ENCODE measurements around the gene MAP10. TPM values are rescaled to one million over a fixed set of nuclear protein-coding genes. Genes with fewer than 3 reads are reported as not detected.

Gene MAP10, protein sequence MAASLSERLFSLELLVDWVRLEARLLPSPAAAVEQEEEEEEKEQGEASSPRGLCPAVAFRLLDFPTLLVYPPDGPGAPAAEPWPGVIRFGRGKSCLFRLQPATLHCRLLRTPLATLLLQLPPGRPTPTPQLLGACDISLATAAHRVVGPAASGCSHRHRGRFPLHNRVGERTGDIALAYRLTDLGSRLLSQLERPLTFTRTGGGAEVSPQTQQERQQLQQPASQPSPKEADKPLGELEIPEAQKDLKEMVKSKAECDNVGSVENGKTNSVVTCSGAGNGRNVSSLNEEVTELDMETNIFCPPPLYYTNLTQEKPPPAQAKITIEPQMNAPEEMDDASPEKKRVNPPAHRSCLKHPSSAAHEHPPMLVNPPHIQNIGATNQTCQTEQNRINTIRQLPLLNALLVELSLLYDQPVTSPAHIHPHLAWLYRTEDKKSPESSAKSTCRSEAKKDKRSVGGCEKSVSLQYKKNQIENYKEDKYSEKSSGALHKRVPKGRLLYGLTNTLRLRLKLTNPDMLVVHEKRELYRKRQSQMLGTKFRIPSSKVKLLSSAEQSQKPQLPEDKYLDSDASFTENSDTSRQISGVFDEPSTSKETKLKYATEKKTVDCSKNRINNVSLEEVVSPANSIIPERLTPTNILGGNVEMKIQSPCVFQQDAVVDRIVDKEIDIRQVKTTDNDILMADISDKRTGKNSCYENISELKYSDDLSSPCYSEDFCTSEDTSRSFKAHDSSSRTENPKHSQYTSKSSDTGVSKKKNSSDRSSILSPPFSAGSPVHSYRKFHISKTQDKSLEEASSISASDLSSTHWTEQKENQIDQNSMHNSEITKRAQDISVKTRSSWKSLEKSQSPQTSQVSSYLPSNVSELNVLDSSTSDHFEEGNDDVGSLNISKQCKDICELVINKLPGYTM
- total RNA-seq (2021) = 1.2 and 1.3 TPM in 2 replicates
- long read RNA-seq, transcript MAP10-201 (1 exons, 3,516 nt) = major isoform, 14 of 14 reads
- long read RNA-seq, partial matches to known transcripts = 0 of 14 reads
- long read RNA-seq, other reads (novel, unspliced or antisense) = 0 of 14 reads

DNA sequence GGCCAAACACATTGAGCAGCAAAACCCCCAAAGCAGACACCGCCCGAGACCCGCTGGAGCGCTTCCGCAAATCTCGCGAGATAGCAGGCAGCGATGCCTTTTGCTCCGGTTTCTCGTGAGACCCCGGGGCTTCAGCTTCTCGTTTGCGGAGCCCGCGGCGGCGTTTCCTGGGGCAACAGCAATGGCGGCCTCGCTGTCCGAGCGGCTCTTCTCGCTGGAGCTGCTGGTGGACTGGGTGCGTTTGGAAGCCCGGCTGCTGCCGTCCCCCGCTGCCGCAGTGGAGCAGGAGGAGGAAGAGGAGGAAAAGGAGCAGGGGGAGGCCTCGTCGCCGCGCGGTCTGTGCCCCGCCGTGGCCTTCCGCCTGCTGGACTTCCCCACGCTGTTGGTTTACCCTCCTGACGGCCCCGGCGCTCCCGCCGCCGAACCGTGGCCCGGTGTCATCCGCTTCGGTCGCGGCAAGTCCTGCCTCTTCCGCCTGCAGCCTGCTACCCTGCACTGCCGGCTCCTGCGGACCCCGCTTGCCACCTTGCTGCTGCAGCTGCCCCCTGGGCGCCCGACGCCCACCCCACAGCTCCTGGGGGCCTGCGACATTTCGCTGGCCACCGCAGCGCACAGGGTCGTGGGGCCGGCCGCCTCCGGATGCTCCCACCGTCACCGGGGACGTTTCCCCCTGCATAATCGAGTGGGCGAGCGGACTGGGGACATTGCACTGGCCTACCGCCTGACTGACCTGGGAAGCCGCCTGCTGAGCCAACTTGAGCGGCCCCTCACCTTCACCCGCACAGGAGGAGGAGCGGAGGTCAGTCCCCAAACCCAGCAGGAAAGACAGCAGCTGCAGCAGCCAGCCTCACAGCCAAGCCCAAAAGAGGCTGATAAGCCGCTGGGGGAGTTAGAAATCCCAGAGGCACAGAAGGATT is at the start of gene MAP10:
TSS of gene MAP10 (plus strand) at position 148 of the 917 bp plus-strand sequence. CDS start at position 182, 34 bp downstream.
- H3K18ac ChIP-seq (ENCODE audit: insufficient read length, low read depth, low read length) = peak within 1 kb of the TSS; percentile 89

More for the DNA sequence above, at the start of gene MAP10:
- WGBS (ENCODE audit: extremely low coverage, insufficient read length, low lambda C conversion rate) = no CpG with 5 or more reads among the region's 75 CpGs
- H3K79me2 ChIP-seq (ENCODE audit: insufficient read depth, low read length) = no peaks in the 10 kb centered on the region
- TF ChIP-seq, protein P1, sequence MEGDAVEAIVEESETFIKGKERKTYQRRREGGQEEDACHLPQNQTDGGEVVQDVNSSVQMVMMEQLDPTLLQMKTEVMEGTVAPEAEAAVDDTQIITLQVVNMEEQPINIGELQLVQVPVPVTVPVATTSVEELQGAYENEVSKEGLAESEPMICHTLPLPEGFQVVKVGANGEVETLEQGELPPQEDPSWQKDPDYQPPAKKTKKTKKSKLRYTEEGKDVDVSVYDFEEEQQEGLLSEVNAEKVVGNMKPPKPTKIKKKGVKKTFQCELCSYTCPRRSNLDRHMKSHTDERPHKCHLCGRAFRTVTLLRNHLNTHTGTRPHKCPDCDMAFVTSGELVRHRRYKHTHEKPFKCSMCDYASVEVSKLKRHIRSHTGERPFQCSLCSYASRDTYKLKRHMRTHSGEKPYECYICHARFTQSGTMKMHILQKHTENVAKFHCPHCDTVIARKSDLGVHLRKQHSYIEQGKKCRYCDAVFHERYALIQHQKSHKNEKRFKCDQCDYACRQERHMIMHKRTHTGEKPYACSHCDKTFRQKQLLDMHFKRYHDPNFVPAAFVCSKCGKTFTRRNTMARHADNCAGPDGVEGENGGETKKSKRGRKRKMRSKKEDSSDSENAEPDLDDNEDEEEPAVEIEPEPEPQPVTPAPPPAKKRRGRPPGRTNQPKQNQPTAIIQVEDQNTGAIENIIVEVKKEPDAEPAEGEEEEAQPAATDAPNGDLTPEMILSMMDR (conservative IDR thresholded peaks at IDR 0.05) = no peak
- H3T11ph ChIP-seq (ENCODE audit: low read length) = no peak within 1 kb of the TSS
- no peak within 1 kb of the TSS for H2BK120ac ChIP-seq (ENCODE audit: low read depth, low read length, poor library complexity, severe bottlenecking)
- H2AK5ac ChIP-seq (ENCODE audit: insufficient read length, low read length) = no peak within 1 kb of the TSS
- no peak within 1 kb of the TSS for H4K8ac ChIP-seq (replicated peaks; ENCODE audit: insufficient read length, low read depth, low read length)
- H3K9me3 Mint-ChIP-seq = peaks cover 0 to 18% of the 10 kb centered on the region in 2 experiments; a peak in 2 of 5 replicates
- H2BK12ac ChIP-seq (ENCODE audit: insufficient read length, low read depth, low read length) = no peak within 1 kb of the TSS
- H3K4me3 Mint-ChIP-seq = peak within 1 kb of the TSS; percentile 67 to 69; a peak in 4 of 5 replicates
- H4K5ac ChIP-seq (ENCODE audit: insufficient read length, low read depth, low read length) = no peak within 1 kb of the TSS
- H3K36me3 Mint-ChIP-seq (ENCODE audit: insufficient read depth in 1 of 3, low read depth in 3 of 3) = peaks cover 0 to 23% (median 0%) of the 10 kb centered on the region in 3 experiments; a peak in 2 of 7 replicates
- H3K9ac ChIP-seq (ENCODE audit: extremely low read depth, insufficient read length, low read length) = peak within 1 kb of the TSS; percentile 78
- H2BK20ac ChIP-seq (ENCODE audit: low read depth, low read length, poor library complexity, severe bottlenecking) = no peak within 1 kb of the TSS
- H3K9me3 ChIP-seq (ENCODE audit: control insufficient read depth, low read depth, low read length) = no peaks in the 10 kb centered on the region
- H3K14ac ChIP-seq (ENCODE audit: insufficient read depth, low read length) = peak within 1 kb of the TSS; percentile 92
- H3K27ac Mint-ChIP-seq = no peak within 1 kb of the TSS
- no peak within 1 kb of the TSS for H4K91ac ChIP-seq (ENCODE audit: insufficient read length, low read depth, low read length)
- H3K4me1 ChIP-seq (ENCODE audit: insufficient read depth, low read length) = no peaks in the 10 kb centered on the region
- peaks cover 28% of the 10 kb centered on the region for H3K27me3 Mint-ChIP-seq (ENCODE audit: low read depth)
- H2AFZ ChIP-seq (ENCODE audit: low read length) = no peak within 1 kb of the TSS
- no peaks in the 10 kb centered on the region for H3K27me3 ChIP-seq (ENCODE audit: insufficient read depth, low read length)
- H3K56ac ChIP-seq (ENCODE audit: insufficient read length, low read depth, low read length) = no peak within 1 kb of the TSS
- no peaks in the 10 kb centered on the region for H3K23me2 ChIP-seq (ENCODE audit: insufficient read length, low read depth, low read length, poor library complexity, severe bottlenecking)
- no peak within 1 kb of the TSS for H2BK15ac ChIP-seq (ENCODE audit: low read depth, low read length)
- H3K27ac ChIP-seq (ENCODE audit: insufficient read length, low read depth, low read length) = no peak within 1 kb of the TSS
- H3K4me1 Mint-ChIP-seq = peaks cover 0 to 8% of the 10 kb centered on the region in 2 experiments; a peak in 1 of 4 replicates
- H3K4ac ChIP-seq (ENCODE audit: low read depth, low read length) = no peak within 1 kb of the TSS
- DNase-seq = peak; percentile 90
- peak within 1 kb of the TSS; percentile 44 for H3K4me2 ChIP-seq (ENCODE audit: insufficient read depth, insufficient read length, low read length)
- no peaks in the 10 kb centered on the region for H4K20me1 ChIP-seq (ENCODE audit: control insufficient read depth, insufficient read depth, insufficient read length)
- H3K23ac ChIP-seq (ENCODE audit: insufficient read length, low read depth, low read length) = no peak within 1 kb of the TSS
- H2BK5ac ChIP-seq (ENCODE audit: insufficient read length, low read length) = no peak within 1 kb of the TSS
- no peaks in the 10 kb centered on the region for H3K79me1 ChIP-seq (ENCODE audit: insufficient read depth, low read depth, low read length, poor library complexity, severe bottlenecking)
